ENCODE data around the gene PSEN2.

GRCh38 chr1:226884966-226885820 lies 14.8 kb downstream of the PSEN2 start:
- TF ChIP-seq CTCF (IDR thresholded peaks at IDR 0.05; ENCODE audit: low read depth, low read length) = no peak
- no peak for TF ChIP-seq POLR2A (IDR thresholded peaks at IDR 0.05; ENCODE audit: extremely low read depth, insufficient read length)
- TF ChIP-seq MYC (IDR thresholded peaks at IDR 0.05; ENCODE audit: low read depth, low read length) = no peak

Data from NB4 (cell line).